ENCODE measurements around the gene ABLIM3. TPM values are rescaled to one million over a fixed set of nuclear protein-coding genes. Genes with fewer than 3 reads are reported as not detected.

Gene ABLIM3
- total RNA-seq, 1 experiment from 2014 or later = 14.3 TPM

DNA sequence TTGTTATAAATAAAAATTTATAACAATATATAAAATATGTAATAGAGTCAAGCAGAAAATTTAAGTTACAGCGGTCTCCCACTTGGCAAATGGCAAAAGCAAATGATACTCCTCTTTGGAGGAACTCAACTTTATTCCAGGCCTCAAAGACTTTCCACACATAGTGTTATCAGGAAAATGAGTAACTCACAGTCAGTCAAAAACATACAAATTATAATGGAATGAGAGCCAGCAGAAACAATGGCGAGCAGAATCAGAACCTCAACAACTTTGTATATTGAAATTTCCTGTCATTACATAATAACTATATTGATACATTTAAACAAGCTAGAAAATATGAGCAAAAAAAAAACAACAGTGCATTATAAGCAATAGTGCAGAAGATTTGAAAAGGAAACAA, 45.2 kb downstream of the ABLIM3 start:
- no peaks in the 10 kb centered on the region for H3K79me2 ChIP-seq (ENCODE audit: insufficient read depth, low read length)
- no peaks in the 10 kb centered on the region for H3K27me3 ChIP-seq (ENCODE audit: insufficient read depth, low read length)
- no peaks in the 10 kb centered on the region for H4K20me1 ChIP-seq (ENCODE audit: insufficient read depth)
- ChIA-PET RAD21 (ENCODE audit: low non-redundant PET in 1 of 2, low total read pairs in 2 of 2, uncharacterized antibody in 2 of 2, unreplicated experiment in 2 of 2) (no interaction called here), POLR2A (no interaction called here), CTCF (interaction anchor here (1.3 kb wide), 1 partner anchor 45 kb away, joined by 4 read pairs; the partner anchor contains the start of gene ABLIM3)
- H2AFZ ChIP-seq (ENCODE audit: low read depth, low read length, poor library complexity, severe bottlenecking) = no peak overlapping the region
- TF ChIP-seq ZNF274 (IDR thresholded peaks at IDR 0.05; ENCODE audit: low read depth, low read length) (no peak), ELF1 (IDR thresholded peaks at IDR 0.05; ENCODE audit: borderline replicate concordance, low read depth) (no peak), SRF (IDR thresholded peaks at IDR 0.05; ENCODE audit: low read depth) (no peak), SP1 (IDR thresholded peaks at IDR 0.05; ENCODE audit: low read depth) (no peak), JUND (IDR thresholded peaks at IDR 0.05) (no peak), ZFX (IDR thresholded peaks at IDR 0.05) (no peak), POLR2A (IDR thresholded peaks at IDR 0.05; ENCODE audit: borderline replicate concordance, extremely low read depth, insufficient read depth, insufficient read length) (no peak), POLR2AphosphoS5 (IDR thresholded peaks at IDR 0.05; ENCODE audit: low read depth, low read length) (no peak), SIN3A (IDR thresholded peaks at IDR 0.05; ENCODE audit: low read depth) (no peak), EZH2 (IDR thresholded peaks at IDR 0.05) (no peak), TCF7L2 (IDR thresholded peaks at IDR 0.05; ENCODE audit: borderline replicate concordance, extremely low read depth, insufficient read depth, insufficient read length) (no peak), YY1 (IDR thresholded peaks at IDR 0.05; ENCODE audit: extremely low read depth, insufficient replicate concordance, low read depth, low read length) (no peak), CEBPB (IDR thresholded peaks at IDR 0.05; ENCODE audit: low read depth) (no peak)
- TF ChIP-seq, protein P1, sequence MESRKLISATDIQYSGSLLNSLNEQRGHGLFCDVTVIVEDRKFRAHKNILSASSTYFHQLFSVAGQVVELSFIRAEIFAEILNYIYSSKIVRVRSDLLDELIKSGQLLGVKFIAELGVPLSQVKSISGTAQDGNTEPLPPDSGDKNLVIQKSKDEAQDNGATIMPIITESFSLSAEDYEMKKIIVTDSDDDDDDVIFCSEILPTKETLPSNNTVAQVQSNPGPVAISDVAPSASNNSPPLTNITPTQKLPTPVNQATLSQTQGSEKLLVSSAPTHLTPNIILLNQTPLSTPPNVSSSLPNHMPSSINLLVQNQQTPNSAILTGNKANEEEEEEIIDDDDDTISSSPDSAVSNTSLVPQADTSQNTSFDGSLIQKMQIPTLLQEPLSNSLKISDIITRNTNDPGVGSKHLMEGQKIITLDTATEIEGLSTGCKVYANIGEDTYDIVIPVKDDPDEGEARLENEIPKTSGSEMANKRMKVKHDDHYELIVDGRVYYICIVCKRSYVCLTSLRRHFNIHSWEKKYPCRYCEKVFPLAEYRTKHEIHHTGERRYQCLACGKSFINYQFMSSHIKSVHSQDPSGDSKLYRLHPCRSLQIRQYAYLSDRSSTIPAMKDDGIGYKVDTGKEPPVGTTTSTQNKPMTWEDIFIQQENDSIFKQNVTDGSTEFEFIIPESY (IDR thresholded peaks at IDR 0.05; ENCODE audit: extremely low read depth, insufficient replicate concordance, low read length) = no peak
- TF ChIP-seq, protein P2, sequence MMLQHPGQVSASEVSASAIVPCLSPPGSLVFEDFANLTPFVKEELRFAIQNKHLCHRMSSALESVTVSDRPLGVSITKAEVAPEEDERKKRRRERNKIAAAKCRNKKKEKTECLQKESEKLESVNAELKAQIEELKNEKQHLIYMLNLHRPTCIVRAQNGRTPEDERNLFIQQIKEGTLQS (IDR thresholded peaks at IDR 0.05) = no peak
- TF ChIP-seq, protein P3, sequence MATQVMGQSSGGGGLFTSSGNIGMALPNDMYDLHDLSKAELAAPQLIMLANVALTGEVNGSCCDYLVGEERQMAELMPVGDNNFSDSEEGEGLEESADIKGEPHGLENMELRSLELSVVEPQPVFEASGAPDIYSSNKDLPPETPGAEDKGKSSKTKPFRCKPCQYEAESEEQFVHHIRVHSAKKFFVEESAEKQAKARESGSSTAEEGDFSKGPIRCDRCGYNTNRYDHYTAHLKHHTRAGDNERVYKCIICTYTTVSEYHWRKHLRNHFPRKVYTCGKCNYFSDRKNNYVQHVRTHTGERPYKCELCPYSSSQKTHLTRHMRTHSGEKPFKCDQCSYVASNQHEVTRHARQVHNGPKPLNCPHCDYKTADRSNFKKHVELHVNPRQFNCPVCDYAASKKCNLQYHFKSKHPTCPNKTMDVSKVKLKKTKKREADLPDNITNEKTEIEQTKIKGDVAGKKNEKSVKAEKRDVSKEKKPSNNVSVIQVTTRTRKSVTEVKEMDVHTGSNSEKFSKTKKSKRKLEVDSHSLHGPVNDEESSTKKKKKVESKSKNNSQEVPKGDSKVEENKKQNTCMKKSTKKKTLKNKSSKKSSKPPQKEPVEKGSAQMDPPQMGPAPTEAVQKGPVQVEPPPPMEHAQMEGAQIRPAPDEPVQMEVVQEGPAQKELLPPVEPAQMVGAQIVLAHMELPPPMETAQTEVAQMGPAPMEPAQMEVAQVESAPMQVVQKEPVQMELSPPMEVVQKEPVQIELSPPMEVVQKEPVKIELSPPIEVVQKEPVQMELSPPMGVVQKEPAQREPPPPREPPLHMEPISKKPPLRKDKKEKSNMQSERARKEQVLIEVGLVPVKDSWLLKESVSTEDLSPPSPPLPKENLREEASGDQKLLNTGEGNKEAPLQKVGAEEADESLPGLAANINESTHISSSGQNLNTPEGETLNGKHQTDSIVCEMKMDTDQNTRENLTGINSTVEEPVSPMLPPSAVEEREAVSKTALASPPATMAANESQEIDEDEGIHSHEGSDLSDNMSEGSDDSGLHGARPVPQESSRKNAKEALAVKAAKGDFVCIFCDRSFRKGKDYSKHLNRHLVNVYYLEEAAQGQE (IDR thresholded peaks at IDR 0.05; ENCODE audit: low read depth) = no peak
- TF ChIP-seq, protein P4, sequence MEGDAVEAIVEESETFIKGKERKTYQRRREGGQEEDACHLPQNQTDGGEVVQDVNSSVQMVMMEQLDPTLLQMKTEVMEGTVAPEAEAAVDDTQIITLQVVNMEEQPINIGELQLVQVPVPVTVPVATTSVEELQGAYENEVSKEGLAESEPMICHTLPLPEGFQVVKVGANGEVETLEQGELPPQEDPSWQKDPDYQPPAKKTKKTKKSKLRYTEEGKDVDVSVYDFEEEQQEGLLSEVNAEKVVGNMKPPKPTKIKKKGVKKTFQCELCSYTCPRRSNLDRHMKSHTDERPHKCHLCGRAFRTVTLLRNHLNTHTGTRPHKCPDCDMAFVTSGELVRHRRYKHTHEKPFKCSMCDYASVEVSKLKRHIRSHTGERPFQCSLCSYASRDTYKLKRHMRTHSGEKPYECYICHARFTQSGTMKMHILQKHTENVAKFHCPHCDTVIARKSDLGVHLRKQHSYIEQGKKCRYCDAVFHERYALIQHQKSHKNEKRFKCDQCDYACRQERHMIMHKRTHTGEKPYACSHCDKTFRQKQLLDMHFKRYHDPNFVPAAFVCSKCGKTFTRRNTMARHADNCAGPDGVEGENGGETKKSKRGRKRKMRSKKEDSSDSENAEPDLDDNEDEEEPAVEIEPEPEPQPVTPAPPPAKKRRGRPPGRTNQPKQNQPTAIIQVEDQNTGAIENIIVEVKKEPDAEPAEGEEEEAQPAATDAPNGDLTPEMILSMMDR (IDR thresholded peaks at IDR 0.05 in 2 of 3, conservative IDR thresholded peaks at IDR 0.05 in 1 of 3; ENCODE audit: borderline replicate concordance in 1 of 3, insufficient read depth in 1 of 3, low read depth in 2 of 3, low read length in 2 of 3) = no peak
- no peaks in the 10 kb centered on the region; a peak in 1 of 4 replicates for H3K9me3 ChIP-seq (ENCODE audit: control insufficient read depth in 1 of 2, insufficient read depth in 1 of 2, low read depth in 1 of 2, low read length in 2 of 2)
- no peak overlapping the region for H3K27ac ChIP-seq (ENCODE audit: low read depth, low read length)
- no peaks in the 10 kb centered on the region for H3K9me2 ChIP-seq (ENCODE audit: insufficient read depth)
- H3K36me3 ChIP-seq (ENCODE audit: control insufficient read depth in 1 of 2, insufficient read depth in 2 of 2, low read length in 2 of 2) = peaks cover 0 to 6% of the 10 kb centered on the region in 2 experiments; a peak in 1 of 4 replicates
- H3K4me2 ChIP-seq (ENCODE audit: low read length) = no peak overlapping the region
- intact Hi-C loops (cut with micrococcal nuclease) = no loop called here
- no peak overlapping the region for H3K9ac ChIP-seq (ENCODE audit: low read length)
- H3K4me3 ChIP-seq (replicated peaks in 1 of 2; ENCODE audit: low read depth in 1 of 2, low read length in 2 of 2) = no peak overlapping the region
- ATAC-seq (no peak), DNase-seq (ENCODE audit: low read depth, low spot score) (no peak)
- H3K4me1 ChIP-seq (ENCODE audit: control insufficient read depth in 1 of 2, insufficient read depth in 2 of 2, low read length in 2 of 2) = peaks cover 15 to 48% of the 10 kb centered on the region in 2 experiments
- no TSS peak for BruUV-seq (replicated peaks)

All from HCT116 (cell line).